Naive B cell (primary cell): ENCODE data around the gene APIP. TPM values are rescaled to one million over a fixed set of nuclear protein-coding genes. Genes with fewer than 3 reads are reported as not detected.
"Not testable (repeated sequence)": the region's sequence is repeated elsewhere in the genome, so short reads cannot be mapped to it uniquely, and the experiment has no call there.

Experiments
- ATAC-seq, 2 donors: fragments of 150-1000 bp; cut with Tn5 transposase; 2 replicates each; pipeline ENCODE4 v1.10.0; 2021; ENCODE audit warnings: low read depth in 2 of 2, mild to moderate bottlenecking in 2 of 2, moderate library complexity in 2 of 2
- DNase-seq: peaks from one replicate; pipeline ENCODE4 v3.0.0; 2022
- H3K27ac Mint-ChIP-seq, 6 donors: one replicate each; pipeline ENCODE4 v1.8.0; 2020 to 2022; ENCODE audit warnings: mild to moderate bottlenecking in 6 of 6, mixed read lengths in 6 of 6, moderate library complexity in 5 of 6, inconsistent platforms in 2 of 6
- H3K27me3 Mint-ChIP-seq, 3 donors: one replicate each; pipeline ENCODE4 v1.8.0; 2021 to 2022; ENCODE audit warnings: mixed read lengths in 3 of 3, mild to moderate bottlenecking in 1 of 3
- H3K36me3 Mint-ChIP-seq, 2 donors: one replicate each; pipeline ENCODE4 v1.8.0; 2020 to 2022; ENCODE audit warnings: mixed read lengths in 2 of 2, inconsistent platforms in 1 of 2, mild to moderate bottlenecking in 1 of 2
- H3K4me1 Mint-ChIP-seq, 3 donors: one replicate each; pipeline ENCODE4 v1.8.0; 2020 to 2022; ENCODE audit warnings: mixed read lengths in 3 of 3, inconsistent platforms in 1 of 3, mild to moderate bottlenecking in 1 of 3, moderate library complexity in 1 of 3
- H3K4me3 Mint-ChIP-seq, 8 donors: one replicate each; pipeline ENCODE4 v1.8.0; 2020 to 2022; ENCODE audit warnings: mild to moderate bottlenecking in 8 of 8, mixed read lengths in 8 of 8, moderate library complexity in 8 of 8, inconsistent platforms in 2 of 8
- H3K9me3 Mint-ChIP-seq, 7 donors: one replicate each; pipeline ENCODE4 v1.8.0; 2020 to 2022; ENCODE audit warnings: mixed read lengths in 7 of 7, mild to moderate bottlenecking in 5 of 7, inconsistent platforms in 2 of 7, moderate library complexity in 1 of 7
- polyA plus RNA-seq, 6 donors: library from polyadenylated mRNA; unstranded; fragments of 300-500 nt; fragmentation: Illumina TruSeq; gene quantifications; one replicate each; pipeline ENCODE4 v1.2.3, GENCODE V29; 2021; ENCODE audit warnings: low read depth in 6 of 6

Gene APIP
- polyA plus RNA-seq, 6 donors from 2014 or later, result 18.9 to 74.8 (median 22.4) TPM

DNA sequence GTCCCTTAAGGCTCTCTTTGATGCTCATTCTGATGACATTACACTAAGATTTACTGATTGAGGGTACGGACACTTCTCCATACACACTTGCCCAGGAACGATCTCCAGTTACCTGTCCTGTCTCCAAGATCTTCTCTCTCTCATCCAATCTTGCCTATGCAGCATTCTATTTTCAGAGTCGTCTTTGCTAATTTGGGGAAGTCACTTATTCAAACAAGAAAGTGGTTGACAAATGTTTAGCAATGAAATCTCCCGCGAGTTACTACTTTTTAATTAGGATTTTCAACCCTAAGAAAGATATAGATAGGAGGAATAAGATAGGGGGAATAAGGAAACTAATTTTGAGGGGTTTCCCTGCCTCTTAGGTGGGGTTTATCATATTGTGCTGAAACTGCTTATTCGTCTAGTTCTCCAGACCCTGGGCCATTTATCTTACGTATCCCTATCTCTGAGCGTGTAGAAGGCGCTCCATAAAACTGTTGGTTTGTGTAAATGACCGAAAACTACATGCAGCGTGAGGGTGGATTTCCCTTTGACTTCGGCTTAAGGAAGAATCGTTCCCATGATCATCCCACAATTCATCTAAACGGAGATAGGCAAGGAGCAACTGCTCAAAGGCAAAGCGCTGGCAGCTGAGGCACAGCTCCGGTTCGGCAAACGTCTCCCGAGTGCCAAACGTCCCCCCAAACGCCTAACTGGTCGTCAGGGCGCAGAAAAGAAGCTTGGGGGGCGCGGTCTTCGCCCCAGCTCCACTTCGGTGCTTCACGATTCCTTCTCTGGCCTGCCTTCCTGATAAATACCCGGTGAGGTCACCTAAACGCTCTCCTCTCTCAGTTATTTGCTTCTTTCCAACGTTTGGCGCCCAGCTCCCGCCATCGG is 804 bp downstream of the APIP start:
- peaks cover 30 to 39% (median 35%) of the 10 kb centered on the region in 3 donors for H3K4me1 Mint-ChIP-seq
- peak overlapping the region; percentile 97 to 99 (median 97) for H3K27ac Mint-ChIP-seq
- no peaks in the 10 kb centered on the region for H3K27me3 Mint-ChIP-seq
- ATAC-seq (peak; percentile 3 to 7), DNase-seq (no peak)
- H3K4me3 Mint-ChIP-seq, result peak overlapping the region; percentile 94 to 98 (median 98)
- H3K36me3 Mint-ChIP-seq, result peaks cover 0 to 4% of the 10 kb centered on the region in 2 donors
- no peaks in the 10 kb centered on the region for H3K9me3 Mint-ChIP-seq

DNA sequence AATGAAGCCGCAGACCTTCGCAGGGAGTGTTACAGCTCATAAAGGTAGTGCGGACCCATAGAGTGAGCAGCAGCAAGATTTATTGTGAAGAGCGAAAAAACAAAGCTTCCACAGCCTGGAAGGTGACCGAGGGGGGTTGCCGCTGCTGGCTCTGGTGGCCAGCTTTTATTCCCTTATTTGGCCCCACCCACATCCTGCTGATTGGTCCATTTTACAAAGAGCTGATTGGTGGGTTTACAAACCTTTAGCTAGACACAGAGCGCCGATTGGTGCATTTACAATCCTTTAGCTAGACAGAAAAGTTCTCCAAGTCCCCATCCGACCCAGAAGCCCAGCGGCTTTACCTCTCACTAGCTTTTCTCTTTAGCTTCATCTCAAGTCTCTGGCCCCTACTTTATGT is 2.6 kb downstream of the APIP start:
- H3K9me3 Mint-ChIP-seq, ATAC-seq, DNase-seq, H3K27ac Mint-ChIP-seq, H3K36me3 Mint-ChIP-seq, H3K27me3 Mint-ChIP-seq: not testable (repeated sequence)
- peak overlapping the region in 1 of 8 donors; percentile 98 for H3K4me3 Mint-ChIP-seq
- H3K4me1 Mint-ChIP-seq, result peaks cover 30 to 36% (median 32%) of the 10 kb centered on the region in 3 donors

DNA sequence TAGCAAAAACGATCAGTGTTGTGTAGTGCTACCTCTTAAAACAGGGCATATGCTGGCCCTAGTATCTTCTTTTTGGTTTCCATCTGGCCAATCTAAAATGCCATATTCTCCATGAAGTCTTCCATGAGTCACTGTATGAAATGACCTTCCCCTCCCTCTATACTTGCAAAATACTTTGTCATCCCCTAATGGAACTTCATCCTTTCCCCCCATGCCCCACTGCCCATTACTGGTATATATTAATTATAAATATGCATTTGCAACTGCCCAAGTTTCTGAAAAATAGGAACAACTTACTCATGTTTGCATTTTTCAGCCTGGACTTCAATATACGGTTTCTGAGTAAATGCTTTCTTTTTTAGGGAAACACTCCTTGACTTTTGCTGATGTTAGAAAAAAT is 4.5 kb downstream of the APIP start:
- Mint-ChIP-seq H3K4me1 (peaks cover 15 to 21% (median 20%) of the 10 kb centered on the region in 3 donors), H3K9me3 (peaks cover 0 to 2% (median 0%) of the 10 kb centered on the region in 7 donors), H3K36me3 (peaks cover 0 to 7% of the 10 kb centered on the region in 2 donors), H3K4me3 (peak overlapping the region in 1 of 8 donors; percentile 98), H3K27me3 (no peaks in the 10 kb centered on the region), H3K27ac (no peak overlapping the region)
- DNase-seq, result no peak
- ATAC-seq, result no peak

DNA sequence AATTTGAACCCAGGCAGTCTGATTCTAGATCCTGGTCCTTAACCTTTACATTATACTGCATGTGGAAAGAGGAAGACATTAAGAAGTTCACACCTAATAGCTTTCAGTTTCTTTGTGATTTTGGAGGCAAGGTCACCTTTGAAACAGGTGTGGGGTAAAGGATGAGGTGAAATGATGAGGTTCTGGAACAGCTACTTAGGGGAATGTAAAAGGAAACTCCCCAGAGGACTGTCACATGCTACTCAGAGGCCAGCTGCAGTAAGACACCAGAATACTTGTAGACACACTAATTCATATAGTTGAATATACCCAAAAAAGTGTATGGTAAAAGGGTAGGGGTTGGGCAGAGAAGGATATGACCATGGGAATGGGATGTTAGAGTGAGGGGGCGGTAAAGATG is 5.4 kb downstream of the APIP start:
- Mint-ChIP-seq H3K27ac (no peak overlapping the region), H3K27me3 (no peaks in the 10 kb centered on the region)
- no peak for ATAC-seq

DNA sequence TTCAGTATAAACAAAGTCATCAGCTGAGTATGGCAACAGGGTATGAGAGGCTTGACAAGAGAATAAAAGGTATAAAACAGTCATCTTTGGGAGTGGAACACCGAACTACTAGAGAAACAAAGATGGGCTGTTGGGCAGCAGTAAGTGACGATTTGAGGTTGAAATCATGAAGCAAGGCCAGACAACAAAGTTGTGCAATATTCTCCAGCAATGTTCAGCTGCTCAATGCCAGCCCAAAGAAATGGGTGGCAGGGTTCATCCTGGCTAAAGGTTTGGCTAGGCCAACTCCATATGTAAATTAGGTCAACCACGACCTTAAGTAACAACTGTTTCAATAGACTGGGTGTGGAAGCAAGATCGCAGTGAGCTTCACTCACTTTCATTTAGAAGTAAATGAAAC is 6.2 kb downstream of the APIP start:
- peaks cover 6 to 11% (median 7%) of the 10 kb centered on the region in 3 donors for H3K4me1 Mint-ChIP-seq
- peaks cover 0 to 9% of the 10 kb centered on the region in 2 donors for H3K36me3 Mint-ChIP-seq
- H3K27me3 Mint-ChIP-seq, result no peaks in the 10 kb centered on the region
- ATAC-seq (no peak), DNase-seq (no peak)
- no peak overlapping the region for H3K27ac Mint-ChIP-seq
- H3K4me3 Mint-ChIP-seq, result no peak overlapping the region
- peaks cover 0 to 4% (median under 1%) of the 10 kb centered on the region in 7 donors for H3K9me3 Mint-ChIP-seq

More for the DNA sequence above, 5.4 kb downstream of the APIP start:
- Mint-ChIP-seq H3K9me3 (peaks cover 0 to 2% (median 0%) of the 10 kb centered on the region in 7 donors), H3K4me3 (no peak overlapping the region), H3K4me1 (peaks cover 13 to 19% (median 14%) of the 10 kb centered on the region in 3 donors), H3K36me3 (peaks cover 0 to 9% of the 10 kb centered on the region in 2 donors)
- no peak for DNase-seq

DNA sequence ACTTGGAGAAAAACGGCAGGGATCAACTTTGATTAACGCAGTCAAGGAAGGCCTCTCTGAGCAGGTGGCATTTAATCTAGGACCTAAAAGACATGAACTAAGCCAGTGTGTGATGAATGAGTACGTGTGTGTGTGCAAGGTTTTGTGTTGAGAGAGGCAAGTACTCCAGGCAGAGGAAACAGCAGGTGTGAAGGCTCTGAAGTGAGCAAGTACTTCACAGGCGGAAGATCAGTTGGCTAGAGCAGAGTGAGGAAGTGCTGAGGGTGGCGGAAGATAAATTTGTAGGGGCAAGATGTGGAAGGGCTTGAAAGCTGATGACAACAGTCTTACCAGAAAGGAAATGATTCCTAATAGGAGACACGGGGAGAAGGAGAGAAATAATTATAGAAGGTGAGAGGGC is 6.8 kb downstream of the APIP start:
- DNase-seq (no peak), ATAC-seq (no peak)
- H3K4me1 Mint-ChIP-seq, result peaks cover 7 to 12% (median 11%) of the 10 kb centered on the region in 3 donors
- peaks cover 0 to 8% (median 5%) of the 10 kb centered on the region in 7 donors for H3K9me3 Mint-ChIP-seq
- no peak overlapping the region for H3K27ac Mint-ChIP-seq
- no peak overlapping the region for H3K4me3 Mint-ChIP-seq
- no peaks in the 10 kb centered on the region for H3K27me3 Mint-ChIP-seq
- H3K36me3 Mint-ChIP-seq, result peaks cover 0 to 9% of the 10 kb centered on the region in 2 donors

DNA sequence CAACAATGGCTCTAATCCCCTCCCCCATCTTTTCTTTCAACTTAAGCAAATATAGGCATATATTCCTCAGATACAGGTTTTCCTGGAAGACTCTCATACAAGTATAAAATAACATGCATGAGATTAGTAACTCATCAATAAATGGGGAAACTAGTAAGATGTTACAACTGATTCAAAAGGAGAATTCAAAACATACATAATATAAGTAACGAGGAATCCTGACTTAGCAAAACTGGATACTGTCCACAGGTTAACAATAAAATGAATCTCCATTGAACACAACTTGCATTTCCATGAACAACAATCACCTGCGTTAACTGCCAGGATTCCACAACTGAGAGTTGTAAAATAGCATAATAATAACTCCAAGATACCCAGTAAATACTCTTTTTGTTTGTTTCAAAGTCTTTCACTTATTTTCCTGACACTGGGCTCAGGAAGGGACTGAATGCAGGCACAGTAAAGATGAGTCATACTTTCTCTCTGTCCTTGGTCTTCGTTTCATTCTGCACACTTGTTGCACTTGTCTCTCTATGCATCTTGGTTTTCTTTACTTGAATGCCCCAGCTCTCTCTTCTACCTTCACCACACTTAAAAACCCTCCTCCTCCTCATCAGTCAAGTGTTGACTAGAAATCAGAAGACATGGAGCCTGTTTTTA is 8.1 kb downstream of the APIP start:
- Mint-ChIP-seq H3K4me3 (no peak overlapping the region), H3K27me3 (no peaks in the 10 kb centered on the region)
- no peak for ATAC-seq

DNA sequence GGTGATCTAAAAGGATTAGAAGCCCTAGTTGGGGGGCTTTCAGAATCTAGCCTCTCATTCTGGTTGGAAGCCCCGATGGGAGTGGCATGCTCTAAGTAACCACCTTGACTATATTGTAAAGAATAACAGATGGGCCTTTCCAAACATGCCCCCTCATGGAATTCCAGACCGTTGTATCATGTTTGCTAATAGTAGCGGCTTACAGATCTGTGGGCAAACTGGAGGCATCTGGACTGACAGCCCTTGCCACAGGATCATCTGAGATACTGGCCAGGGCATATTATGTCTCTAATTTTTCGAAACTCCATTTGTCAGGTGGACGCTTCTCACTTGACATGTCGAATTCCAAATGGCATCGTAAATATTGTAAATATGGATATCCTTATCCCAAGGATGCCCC is 10.5 kb downstream of the APIP start:
- Mint-ChIP-seq H3K27me3 (no peaks in the 10 kb centered on the region), H3K9me3 (peaks cover 0 to 32% (median 20%) of the 10 kb centered on the region in 7 donors), H3K4me3 (no peak overlapping the region), H3K4me1 (peaks cover 0 to 9% (median 8%) of the 10 kb centered on the region in 3 donors), H3K27ac (no peak overlapping the region), H3K36me3 (peaks cover 2 to 5% of the 10 kb centered on the region in 2 donors)
- DNase-seq, result no peak
- no peak for ATAC-seq

More for the DNA sequence above, 8.1 kb downstream of the APIP start:
- Mint-ChIP-seq H3K36me3 (peaks cover 0 to 4% of the 10 kb centered on the region in 2 donors), H3K9me3 (peaks cover 0 to 22% (median 12%) of the 10 kb centered on the region in 7 donors), H3K4me1 (peaks cover 4 to 12% (median 9%) of the 10 kb centered on the region in 3 donors), H3K27ac (no peak overlapping the region)
- DNase-seq, result no peak

DNA sequence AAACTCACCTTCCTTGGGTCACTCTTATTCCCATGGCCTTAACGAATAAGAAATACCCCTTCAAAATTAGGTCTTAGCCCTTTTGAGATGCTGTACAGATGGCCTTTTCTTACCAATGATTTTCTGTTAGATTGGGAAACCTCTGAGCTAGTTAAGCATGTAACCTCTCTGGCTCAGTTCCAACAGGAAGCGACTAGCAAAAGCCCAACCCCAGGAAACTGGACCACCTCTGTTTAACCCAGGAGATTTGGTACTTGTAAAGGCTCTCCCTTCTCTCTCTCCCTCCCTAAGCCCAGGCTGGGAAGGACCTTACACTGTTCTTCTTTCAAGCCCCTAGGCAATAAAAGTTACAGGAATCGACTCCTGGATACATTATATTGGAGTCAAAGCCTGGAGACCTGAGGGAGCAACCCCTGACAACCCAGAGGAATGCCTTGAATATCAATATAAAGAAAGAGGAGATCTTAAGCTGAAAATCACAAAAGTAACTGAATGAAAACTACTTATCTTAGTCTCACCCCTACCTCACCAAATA is 11.7 kb downstream of the APIP start:
- no peak for ATAC-seq
- H3K27me3 Mint-ChIP-seq, result no peaks in the 10 kb centered on the region
- no peak overlapping the region for H3K27ac Mint-ChIP-seq
- H3K36me3 Mint-ChIP-seq, result peaks cover 10 to 13% of the 10 kb centered on the region in 2 donors
- no peak overlapping the region for H3K4me3 Mint-ChIP-seq
- H3K9me3 Mint-ChIP-seq, result peaks cover 4 to 43% (median 32%) of the 10 kb centered on the region in 7 donors
- peaks cover 0 to 9% (median 8%) of the 10 kb centered on the region in 3 donors for H3K4me1 Mint-ChIP-seq
- no peak for DNase-seq

DNA sequence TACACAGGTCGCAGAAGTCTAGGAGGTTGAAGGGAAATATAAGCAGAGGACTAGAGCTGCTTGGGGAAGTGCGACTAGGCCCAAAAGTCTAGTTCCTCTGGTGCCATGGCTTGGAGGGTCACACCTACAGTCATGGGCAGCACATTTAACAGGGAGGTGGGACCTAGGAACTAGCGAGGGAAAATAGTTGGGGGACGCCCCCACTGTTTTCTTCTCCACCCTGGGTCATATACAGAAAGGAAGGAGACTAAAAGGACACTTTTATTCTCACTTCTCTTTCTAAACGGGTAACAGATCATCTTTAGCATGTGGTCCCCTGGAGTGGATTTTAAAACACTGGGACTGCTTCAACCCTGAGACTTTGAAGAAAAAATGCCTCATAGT is 16.6 kb downstream of the APIP start:
- Mint-ChIP-seq H3K9me3 (peaks cover 9 to 71% (median 53%) of the 10 kb centered on the region in 7 donors), H3K27me3 (no peaks in the 10 kb centered on the region), H3K4me3 (no peak overlapping the region), H3K36me3 (peaks cover 6 to 40% of the 10 kb centered on the region in 2 donors), H3K4me1 (peaks cover 3 to 6% (median 4%) of the 10 kb centered on the region in 3 donors), H3K27ac (peak overlapping the region in 1 of 6 donors; percentile 16)
- DNase-seq, result no peak
- ATAC-seq, result no peak

DNA sequence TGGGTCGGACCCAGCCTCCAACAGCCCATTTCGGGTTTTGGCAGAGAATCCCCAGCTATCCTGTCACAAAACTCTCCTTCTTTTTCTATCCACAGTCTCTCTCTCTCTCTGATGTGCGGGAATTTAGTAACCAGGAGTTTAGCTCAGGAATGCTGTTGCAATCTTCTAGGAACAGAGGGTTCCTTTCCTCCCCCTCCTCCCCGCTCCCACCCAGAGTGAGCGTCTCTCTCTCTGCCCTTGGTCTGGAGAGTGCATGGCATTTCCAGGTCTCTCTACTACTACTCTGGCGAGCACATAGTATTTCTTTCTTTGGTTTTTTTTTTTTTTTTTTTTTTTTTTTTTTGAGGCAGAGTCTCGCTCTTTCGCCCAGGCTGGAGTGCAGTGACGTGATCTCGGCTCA is 17.7 kb downstream of the APIP start:
- ATAC-seq, result no peak
- no peak for DNase-seq
- Mint-ChIP-seq H3K27ac (no peak overlapping the region), H3K4me1 (peaks cover 0 to 4% (median 0%) of the 10 kb centered on the region in 3 donors), H3K4me3 (peak overlapping the region in 1 of 8 donors; percentile 84), H3K9me3 (peaks cover 9 to 65% (median 46%) of the 10 kb centered on the region in 7 donors), H3K36me3 (peaks cover 6 to 40% of the 10 kb centered on the region in 2 donors), H3K27me3 (no peaks in the 10 kb centered on the region)

DNA sequence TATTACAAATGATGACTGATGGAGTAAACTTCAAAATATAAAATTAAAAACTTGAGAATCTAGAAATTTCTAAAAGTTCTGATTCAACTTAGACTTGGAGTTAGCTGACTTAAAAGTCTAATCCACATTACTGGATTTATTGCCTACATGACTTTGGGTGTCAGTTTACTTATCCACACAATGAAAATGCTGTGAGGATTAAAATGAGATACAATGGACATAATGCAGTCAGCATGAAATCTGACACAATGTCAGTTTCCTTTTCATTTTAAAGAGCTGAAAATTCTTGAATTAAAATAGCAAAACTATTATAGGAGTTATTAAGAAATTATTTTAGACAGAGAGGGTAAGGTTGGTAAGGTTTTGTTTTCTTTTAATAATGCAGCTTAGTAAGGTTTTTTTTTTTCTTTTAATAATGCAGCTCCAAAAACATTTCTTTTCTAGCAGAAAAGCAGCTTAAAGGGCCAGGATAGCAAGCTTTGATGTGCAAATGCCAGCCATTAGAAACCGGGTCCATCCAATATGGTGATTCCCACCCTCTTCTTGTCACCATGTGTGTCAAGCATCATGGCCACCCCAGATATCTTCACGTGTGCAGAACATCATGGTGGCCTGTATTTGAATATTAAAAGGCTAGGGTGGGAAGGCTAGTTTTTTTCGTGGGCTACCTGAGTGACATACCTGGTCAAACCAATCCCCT is 18.9 kb downstream of the APIP start:
- H3K4me1 Mint-ChIP-seq, result peaks cover 0 to 4% (median 0%) of the 10 kb centered on the region in 3 donors
- peaks cover 6 to 40% of the 10 kb centered on the region in 2 donors for H3K36me3 Mint-ChIP-seq
- H3K27me3 Mint-ChIP-seq, result no peaks in the 10 kb centered on the region
- H3K4me3 Mint-ChIP-seq, result no peak overlapping the region
- H3K27ac Mint-ChIP-seq, result no peak overlapping the region
- ATAC-seq, result no peak
- H3K9me3 Mint-ChIP-seq, result peaks cover 9 to 57% (median 39%) of the 10 kb centered on the region in 7 donors
- no peak for DNase-seq

DNA sequence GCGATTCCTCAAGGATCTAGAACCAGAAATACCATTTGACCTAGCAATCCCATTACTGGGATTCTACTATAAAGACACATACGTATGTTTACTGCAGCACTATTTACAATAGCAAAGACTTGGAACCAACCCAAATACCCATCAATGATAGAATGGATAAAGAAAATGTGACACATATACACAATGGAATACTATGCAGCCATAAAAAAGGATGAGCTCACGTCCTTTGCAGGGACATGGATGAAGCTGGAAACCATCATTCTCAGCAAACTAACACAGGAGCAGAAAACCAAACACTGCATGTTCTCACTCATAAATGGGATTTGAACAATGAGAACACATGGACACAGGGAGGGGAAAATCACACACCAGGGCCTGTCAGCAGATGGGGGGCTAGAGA is 20.0 kb downstream of the APIP start:
- Mint-ChIP-seq H3K9me3 (peaks cover 9 to 47% (median 36%) of the 10 kb centered on the region in 7 donors), H3K4me3 (peak overlapping the region in 1 of 8 donors; percentile 40), H3K36me3 (peaks cover 6 to 40% of the 10 kb centered on the region in 2 donors)
- H3K27ac Mint-ChIP-seq, H3K27me3 Mint-ChIP-seq, H3K4me1 Mint-ChIP-seq, ATAC-seq, DNase-seq: not testable (repeated sequence)
